ENCODE measurements around the gene CDC27.
"Not testable (repeated sequence)": the region's sequence is repeated elsewhere in the genome, so short reads cannot be mapped to it uniquely, and the experiment has no call there.

The CDC27 gene

GRCh38 chr17:47105246-47105645 is 83.8 kb downstream of the CDC27 start:
- H3K9me3 Mint-ChIP-seq; H3K36me3 Mint-ChIP-seq (ENCODE audit: low read depth): not testable (repeated sequence)

GRCh38 chr17:47102914-47103313 is 86.2 kb downstream of the CDC27 start:
- Mint-ChIP-seq H3K36me3 (ENCODE audit: low read depth) (peaks cover 2% of the 10 kb centered on the region), H3K27me3 (ENCODE audit: low read depth) (peaks cover 11% of the 10 kb centered on the region), H3K4me3 (no peak overlapping the region), H3K27ac (no peak overlapping the region), H3K4me1 (ENCODE audit: low read depth) (peaks cover 11% of the 10 kb centered on the region), H3K9me3 (no peaks in the 10 kb centered on the region)

More at GRCh38 chr17:47105246-47105645, 83.8 kb downstream of the CDC27 start:
- not testable (repeated sequence) for H3K27ac Mint-ChIP-seq; H3K4me1 Mint-ChIP-seq (ENCODE audit: low read depth); H3K4me3 Mint-ChIP-seq
- peaks cover 11% of the 10 kb centered on the region for H3K27me3 Mint-ChIP-seq (ENCODE audit: low read depth)

- Mint-ChIP-seq H3K27me3 (ENCODE audit: low read depth) (peaks cover 5% of the 10 kb centered on the region), H3K4me3 (peak overlapping the region; percentile 100), H3K4me1 (ENCODE audit: low read depth) (peaks cover 11% of the 10 kb centered on the region), H3K9me3 (no peaks in the 10 kb centered on the region), H3K27ac (peak overlapping the region; percentile 98), H3K36me3 (ENCODE audit: low read depth) (peaks cover 2% of the 10 kb centered on the region)
These were observed 88.9 kb downstream of the CDC27 start for GRCh38 chr17:47099987-47100711.

GRCh38 chr17:47099451-47099986 is 89.6 kb downstream of the CDC27 start:
- Mint-ChIP-seq H3K4me1 (ENCODE audit: low read depth) (peaks cover 11% of the 10 kb centered on the region), H3K36me3 (ENCODE audit: low read depth) (peaks cover 2% of the 10 kb centered on the region), H3K9me3 (no peaks in the 10 kb centered on the region), H3K27me3 (ENCODE audit: low read depth) (peaks cover 5% of the 10 kb centered on the region), H3K27ac (peak overlapping the region; percentile 72), H3K4me3 (peak overlapping the region; percentile 62)

- no peaks in the 10 kb centered on the region for H3K9me3 Mint-ChIP-seq
- peaks cover 11% of the 10 kb centered on the region for H3K36me3 Mint-ChIP-seq (ENCODE audit: low read depth)
- peaks cover 11% of the 10 kb centered on the region for H3K4me1 Mint-ChIP-seq (ENCODE audit: low read depth)
- no peak overlapping the region for H3K27ac Mint-ChIP-seq
- no peak overlapping the region for H3K4me3 Mint-ChIP-seq
- no peaks in the 10 kb centered on the region for H3K27me3 Mint-ChIP-seq (ENCODE audit: low read depth)
These were observed 92.8 kb downstream of the CDC27 start for GRCh38 chr17:47096343-47096742.

- no peaks in the 10 kb centered on the region for H3K9me3 Mint-ChIP-seq
- no peaks in the 10 kb centered on the region for H3K27me3 Mint-ChIP-seq (ENCODE audit: low read depth)
- no peak overlapping the region for H3K27ac Mint-ChIP-seq
- no peak overlapping the region for H3K4me3 Mint-ChIP-seq
- peaks cover 11% of the 10 kb centered on the region for H3K36me3 Mint-ChIP-seq (ENCODE audit: low read depth)
- peaks cover 8% of the 10 kb centered on the region for H3K4me1 Mint-ChIP-seq (ENCODE audit: low read depth)
These were observed 93.8 kb downstream of the CDC27 start for GRCh38 chr17:47095268-47095667.

- H3K27me3 Mint-ChIP-seq (ENCODE audit: low read depth): no peaks in the 10 kb centered on the region
- H3K36me3 Mint-ChIP-seq (ENCODE audit: low read depth): peaks cover 8% of the 10 kb centered on the region
- H3K4me1 Mint-ChIP-seq (ENCODE audit: low read depth): peaks cover 3% of the 10 kb centered on the region
- no peak overlapping the region for H3K4me3 Mint-ChIP-seq
- no peaks in the 10 kb centered on the region for H3K9me3 Mint-ChIP-seq
- H3K27ac Mint-ChIP-seq: no peak overlapping the region
These were observed 102.0 kb downstream of the CDC27 start for GRCh38 chr17:47087093-47087492.

- Mint-ChIP-seq H3K4me3 (no peak overlapping the region), H3K27me3 (ENCODE audit: low read depth) (no peaks in the 10 kb centered on the region), H3K36me3 (ENCODE audit: low read depth) (peaks cover 8% of the 10 kb centered on the region), H3K9me3 (no peaks in the 10 kb centered on the region), H3K27ac (no peak overlapping the region), H3K4me1 (ENCODE audit: low read depth) (peaks cover 7% of the 10 kb centered on the region)
These were observed 103.4 kb downstream of the CDC27 start for GRCh38 chr17:47085736-47086135.

GRCh38 chr17:47078801-47079200 is 110.3 kb downstream of the CDC27 start:
- Mint-ChIP-seq H3K36me3 (ENCODE audit: low read depth) (peaks cover 9% of the 10 kb centered on the region), H3K4me1 (ENCODE audit: low read depth) (peaks cover 5% of the 10 kb centered on the region), H3K27ac (no peak overlapping the region), H3K27me3 (ENCODE audit: low read depth) (no peaks in the 10 kb centered on the region), H3K9me3 (no peaks in the 10 kb centered on the region), H3K4me3 (no peak overlapping the region)

GRCh38 chr17:47077576-47077975 is 111.5 kb downstream of the CDC27 start:
- Mint-ChIP-seq H3K27ac (no peak overlapping the region), H3K9me3 (no peaks in the 10 kb centered on the region), H3K4me3 (no peak overlapping the region), H3K4me1 (ENCODE audit: low read depth) (peaks cover 10% of the 10 kb centered on the region), H3K36me3 (ENCODE audit: low read depth) (peaks cover 14% of the 10 kb centered on the region), H3K27me3 (ENCODE audit: low read depth) (no peaks in the 10 kb centered on the region)

- Mint-ChIP-seq H3K9me3 (peaks cover 3% of the 10 kb centered on the region), H3K4me3 (no peak overlapping the region), H3K36me3 (ENCODE audit: low read depth) (peaks cover 11% of the 10 kb centered on the region)
These were observed 112.9 kb downstream of the CDC27 start for GRCh38 chr17:47076171-47076570.

GRCh38 chr17:47074361-47074760 is 114.7 kb downstream of the CDC27 start:
- peaks cover 17% of the 10 kb centered on the region for H3K4me1 Mint-ChIP-seq (ENCODE audit: low read depth)
- H3K4me3 Mint-ChIP-seq; H3K27me3 Mint-ChIP-seq (ENCODE audit: low read depth); H3K27ac Mint-ChIP-seq; H3K9me3 Mint-ChIP-seq: not testable (repeated sequence)
- peaks cover 11% of the 10 kb centered on the region for H3K36me3 Mint-ChIP-seq (ENCODE audit: low read depth)

More at GRCh38 chr17:47076171-47076570, 112.9 kb downstream of the CDC27 start:
- H3K27ac Mint-ChIP-seq: no peak overlapping the region
- H3K4me1 Mint-ChIP-seq (ENCODE audit: low read depth): peaks cover 10% of the 10 kb centered on the region
- H3K27me3 Mint-ChIP-seq (ENCODE audit: low read depth): no peaks in the 10 kb centered on the region

- peaks cover 11% of the 10 kb centered on the region for H3K36me3 Mint-ChIP-seq (ENCODE audit: low read depth)
- H3K27ac Mint-ChIP-seq; H3K27me3 Mint-ChIP-seq (ENCODE audit: low read depth); H3K4me3 Mint-ChIP-seq; H3K9me3 Mint-ChIP-seq: not testable (repeated sequence)
- H3K4me1 Mint-ChIP-seq (ENCODE audit: low read depth): peaks cover 18% of the 10 kb centered on the region
These were observed 115.5 kb downstream of the CDC27 start for GRCh38 chr17:47073629-47074028.

- H3K27me3 Mint-ChIP-seq (ENCODE audit: low read depth): no peaks in the 10 kb centered on the region
- H3K27ac Mint-ChIP-seq: no peak overlapping the region
- H3K4me1 Mint-ChIP-seq (ENCODE audit: low read depth): peaks cover 22% of the 10 kb centered on the region
- H3K4me3 Mint-ChIP-seq: no peak overlapping the region
- peaks cover 7% of the 10 kb centered on the region for H3K9me3 Mint-ChIP-seq
- peaks cover 11% of the 10 kb centered on the region for H3K36me3 Mint-ChIP-seq (ENCODE audit: low read depth)
These were observed 116.2 kb downstream of the CDC27 start for GRCh38 chr17:47072886-47073285.

- H3K4me3 Mint-ChIP-seq; H3K27me3 Mint-ChIP-seq (ENCODE audit: low read depth); H3K9me3 Mint-ChIP-seq: not testable (repeated sequence)
- peaks cover 18% of the 10 kb centered on the region for H3K36me3 Mint-ChIP-seq (ENCODE audit: low read depth)
- H3K4me1 Mint-ChIP-seq (ENCODE audit: low read depth): peaks cover 32% of the 10 kb centered on the region
- peak overlapping the region; percentile 77 for H3K27ac Mint-ChIP-seq
These were observed 117.9 kb downstream of the CDC27 start for GRCh38 chr17:47071171-47071570.

Measured in T-helper 1 cell treated with Interleukin-12 subunit alpha and Interleukin-12 subunit beta and Interleukin-4 antibody, amounts not matched to agents 30 μg/mL and 1 μg/mL, for 36 hours (primary cell).